GM12892 (cell line): ENCODE data around the gene ELMO3.

Experiments used
- DNase-seq: peaks from one replicate; pipeline ENCODE4 v3.0.0; 2011; ENCODE audit not compliant: insufficient read length
- FAIRE-seq: peaks from 2 replicates; lab custom pipeline; 2011; peaks lifted over from hg19 to GRCh38; lab: Jason Lieb, UNC
- POLR2A ChIP-seq: IDR thresholded peaks from 2 replicates; pipeline ENCODE4 v1.6.1; 2011; ENCODE audit warnings: low read depth, low read length, control low read depth
- POLR2AphosphoS5 ChIP-seq: IDR thresholded peaks from 2 replicates; pipeline ENCODE4 v1.6.1; 2011; ENCODE audit warnings: low read depth, low read length, control low read depth
- TAF1 ChIP-seq: IDR thresholded peaks from 2 replicates; pipeline ENCODE4 v1.6.1; 2011; ENCODE audit warnings: low read depth, mild to moderate bottlenecking, control low read depth, low read length, borderline replicate concordance

The ELMO3 gene

GRCh38 chr16:67206129-67206837, 7.4 kb downstream of the ELMO3 start:
- DNase-seq (no peak), FAIRE-seq (no peak)
- no peak for TF ChIP-seq POLR2AphosphoS5
- no peak for TF ChIP-seq POLR2A
- TF ChIP-seq TAF1: no peak

- TF ChIP-seq TAF1: no peak
- no peak for TF ChIP-seq POLR2AphosphoS5
- TF ChIP-seq POLR2A: no peak
- DNase-seq (no peak), FAIRE-seq (no peak)
Measured at GRCh38 chr16:67206838-67207248, 7.9 kb downstream of the ELMO3 start.

- DNase-seq (no peak), FAIRE-seq (no peak)
- TF ChIP-seq POLR2AphosphoS5: 0 out of 2 replicates have a peak, but pooled peaks have one; percentile 5
- TF ChIP-seq POLR2A: peak; percentile 28
- no peak for TF ChIP-seq TAF1
Measured at GRCh38 chr16:67207249-67208091, 8.5 kb downstream of the ELMO3 start.

GRCh38 chr16:67208154-67208896, 9.4 kb downstream of the ELMO3 start:
- TF ChIP-seq POLR2AphosphoS5 (no peak; the same call in 1 of the 2 replicates), POLR2A (no peak), TAF1 (no peak)
- DNase-seq (no peak), FAIRE-seq (no peak)

- DNase-seq (no peak), FAIRE-seq (no peak)
- TF ChIP-seq POLR2A: no peak
- TF ChIP-seq POLR2AphosphoS5: no peak
- no peak for TF ChIP-seq TAF1
Measured at GRCh38 chr16:67209565-67209964, 10.6 kb downstream of the ELMO3 start.

- FAIRE-seq (no peak), DNase-seq (no peak)
- no peak for TF ChIP-seq TAF1
- TF ChIP-seq POLR2A: no peak
- no peak for TF ChIP-seq POLR2AphosphoS5
Measured at GRCh38 chr16:67210069-67210937, 11.4 kb downstream of the ELMO3 start.

- FAIRE-seq (no peak), DNase-seq (no peak)
- TF ChIP-seq POLR2AphosphoS5 (no peak), POLR2A (no peak), TAF1 (no peak)
Measured at GRCh38 chr16:67211674-67212073, 12.7 kb downstream of the ELMO3 start.

- no peak for TF ChIP-seq POLR2A
- no peak for TF ChIP-seq POLR2AphosphoS5
- no peak for TF ChIP-seq TAF1
- DNase-seq (no peak), FAIRE-seq (no peak)
Measured at GRCh38 chr16:67212766-67213165, 13.8 kb downstream of the ELMO3 start.

GRCh38 chr16:67213197-67214019, 14.5 kb downstream of the ELMO3 start:
- DNase-seq: no peak
- TF ChIP-seq POLR2AphosphoS5 (no peak), POLR2A (no peak), TAF1 (no peak)
- no peak for FAIRE-seq

- TF ChIP-seq TAF1 (no peak), POLR2AphosphoS5 (no peak), POLR2A (no peak)
- DNase-seq (no peak), FAIRE-seq (no peak)
Measured at GRCh38 chr16:67215706-67216105, 16.8 kb downstream of the ELMO3 start.
